ENCODE results near the gene ANKS1A.

Gene ANKS1A

GRCh38 chr6:35067234-35067633, 178.2 kb downstream of the ANKS1A start:
- no peak for DNase-seq (ENCODE audit: low read depth, low spot score)

DNA sequence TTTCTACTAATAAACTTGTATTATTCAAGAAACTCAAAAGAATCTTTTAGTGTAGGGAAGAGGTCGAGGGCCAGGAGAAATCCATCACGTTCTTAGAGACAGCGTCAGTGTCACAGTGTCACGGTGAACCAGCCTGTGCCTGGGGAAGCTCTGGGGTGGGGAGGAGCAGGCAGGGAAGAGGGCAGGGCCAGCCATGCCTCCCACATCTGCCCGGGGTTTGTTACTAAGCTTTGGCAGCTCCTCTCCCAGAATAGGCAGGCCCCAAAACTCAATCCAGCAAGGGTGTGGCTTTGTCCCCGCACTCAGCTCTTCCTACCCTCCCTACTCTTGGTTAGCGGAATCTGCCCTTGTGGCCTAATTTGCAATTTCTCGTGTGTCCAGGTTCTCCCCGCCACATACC, 179.2 kb downstream of the ANKS1A start:
- DNase-seq (ENCODE audit: low read depth, low spot score) = no peak

GRCh38 chr6:35068644-35069043, 179.6 kb downstream of the ANKS1A start:
- DNase-seq (ENCODE audit: low read depth, low spot score) = no peak

GRCh38 chr6:35069262-35069661, 180.2 kb downstream of the ANKS1A start:
- DNase-seq (ENCODE audit: low read depth, low spot score) = no peak

DNA sequence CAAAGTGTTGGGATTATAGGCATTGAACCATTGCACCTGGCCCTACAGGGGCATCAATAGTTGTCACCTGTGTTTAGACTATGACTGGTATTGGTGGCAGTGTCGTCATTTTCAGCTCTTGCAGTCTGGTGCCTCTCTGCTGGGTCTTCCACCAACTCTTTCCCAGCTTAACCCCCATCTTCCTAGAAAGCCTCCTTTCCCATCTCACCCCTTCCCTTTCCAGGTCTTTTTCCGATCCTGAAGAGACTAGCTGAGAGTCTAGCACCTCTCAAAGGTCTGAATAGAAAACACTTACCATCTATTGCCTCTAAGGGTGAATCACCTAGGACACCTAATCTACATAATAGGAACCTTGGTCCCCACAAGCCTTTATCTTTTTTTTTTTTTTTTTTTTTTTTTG, 181.1 kb downstream of the ANKS1A start:
- no peak for DNase-seq (ENCODE audit: low read depth, low spot score)

- no peak for DNase-seq (ENCODE audit: low read depth, low spot score)
These were observed 182.4 kb downstream of the ANKS1A start for GRCh38 chr6:35071347-35071994.

DNA sequence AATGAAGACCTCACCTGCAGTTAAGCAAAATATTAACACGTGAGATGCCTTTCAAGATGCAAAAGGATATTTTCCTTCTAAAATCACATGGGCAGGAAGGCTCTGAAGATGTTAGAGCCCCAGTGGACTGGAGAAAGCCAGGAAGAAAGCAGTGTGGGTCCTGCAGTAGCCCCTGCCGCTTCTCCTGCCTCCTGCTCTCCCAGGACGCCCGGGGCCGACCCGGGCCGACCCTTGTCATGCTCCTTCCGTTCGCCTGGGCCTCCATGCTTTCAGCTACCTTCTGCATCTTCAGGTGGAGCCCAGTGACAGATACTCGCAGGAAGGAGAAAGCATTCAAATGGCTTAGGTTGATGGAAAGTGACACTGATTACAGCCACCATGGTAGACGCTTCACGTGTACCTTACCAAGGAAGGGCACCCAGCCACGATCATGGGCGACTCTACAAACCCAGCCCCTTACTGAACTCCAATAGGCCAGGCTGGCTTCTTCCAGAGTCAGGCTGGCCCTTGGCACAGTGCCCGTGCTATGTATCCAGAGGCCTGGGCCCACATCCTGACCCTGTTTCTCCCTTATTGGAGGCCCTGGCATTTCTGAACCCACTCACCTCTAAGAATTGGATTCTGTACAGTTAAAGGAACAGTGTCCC, 183.1 kb downstream of the ANKS1A start:
- DNase-seq (ENCODE audit: low read depth, low spot score) = no peak

GRCh38 chr6:35072698-35073055, 183.6 kb downstream of the ANKS1A start:
- DNase-seq (ENCODE audit: low read depth, low spot score) = no peak

DNA sequence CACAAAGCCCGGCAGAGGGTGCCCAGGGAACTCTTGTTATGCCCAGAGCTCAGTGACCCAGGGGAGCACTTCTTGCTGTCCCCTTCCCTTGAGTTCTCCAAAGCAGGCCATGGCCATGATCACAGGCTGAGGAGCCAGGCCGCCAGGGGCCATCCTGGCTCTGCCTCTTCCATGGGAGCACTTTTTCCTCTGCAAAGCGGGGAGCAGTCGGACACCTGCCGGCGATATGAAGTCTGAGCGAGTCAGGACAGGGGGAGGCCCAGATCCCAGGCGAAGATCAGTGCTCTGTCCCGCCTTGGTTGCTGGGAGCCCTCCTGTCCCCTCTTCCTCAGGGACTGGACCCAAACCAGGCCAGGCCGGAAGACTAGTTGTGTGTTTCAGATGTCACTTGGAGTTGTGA, 184.2 kb downstream of the ANKS1A start:
- no peak for DNase-seq (ENCODE audit: low read depth, low spot score)

GRCh38 chr6:35073766-35074471, 184.9 kb downstream of the ANKS1A start:
- no peak for DNase-seq (ENCODE audit: low read depth, low spot score)

DNA sequence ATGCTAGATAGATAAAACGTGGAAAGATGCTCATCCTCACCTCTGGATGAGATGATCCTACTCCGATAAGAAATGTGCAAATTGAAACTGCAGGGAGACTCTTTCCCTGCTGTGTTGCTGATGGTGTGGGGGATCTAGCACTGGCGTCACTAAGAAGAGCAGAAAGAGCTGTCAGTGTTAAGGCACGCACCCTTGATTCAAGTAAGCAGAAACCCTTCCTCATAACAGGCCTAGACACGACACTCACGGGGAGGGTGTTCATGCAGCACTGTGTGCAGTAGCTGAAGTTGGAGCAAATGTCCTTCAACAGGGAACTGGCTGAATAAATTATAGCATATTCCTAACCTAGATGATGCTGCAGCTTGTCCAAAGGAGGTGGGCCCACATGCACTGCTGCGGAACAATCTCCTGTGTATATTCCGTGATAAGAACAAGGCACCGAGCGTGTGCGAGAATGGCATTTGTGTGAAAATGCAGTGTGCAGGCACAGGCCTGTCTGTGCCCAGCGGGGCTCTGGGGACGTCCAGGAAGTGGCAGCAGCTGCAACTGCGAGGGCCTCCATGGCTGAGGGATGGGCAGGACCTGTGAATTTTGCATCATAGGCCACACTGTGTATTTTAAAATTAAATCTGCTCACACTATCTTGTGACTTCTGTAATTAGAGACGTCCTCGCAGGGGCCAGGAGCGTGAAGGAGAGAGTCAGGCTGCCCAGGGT, 188.1 kb downstream of the ANKS1A start:
- DNase-seq (ENCODE audit: low read depth, low spot score) = no peak

GRCh38 chr6:35077713-35078105, 188.7 kb downstream of the ANKS1A start:
- no peak for DNase-seq (ENCODE audit: low read depth, low spot score)

DNA sequence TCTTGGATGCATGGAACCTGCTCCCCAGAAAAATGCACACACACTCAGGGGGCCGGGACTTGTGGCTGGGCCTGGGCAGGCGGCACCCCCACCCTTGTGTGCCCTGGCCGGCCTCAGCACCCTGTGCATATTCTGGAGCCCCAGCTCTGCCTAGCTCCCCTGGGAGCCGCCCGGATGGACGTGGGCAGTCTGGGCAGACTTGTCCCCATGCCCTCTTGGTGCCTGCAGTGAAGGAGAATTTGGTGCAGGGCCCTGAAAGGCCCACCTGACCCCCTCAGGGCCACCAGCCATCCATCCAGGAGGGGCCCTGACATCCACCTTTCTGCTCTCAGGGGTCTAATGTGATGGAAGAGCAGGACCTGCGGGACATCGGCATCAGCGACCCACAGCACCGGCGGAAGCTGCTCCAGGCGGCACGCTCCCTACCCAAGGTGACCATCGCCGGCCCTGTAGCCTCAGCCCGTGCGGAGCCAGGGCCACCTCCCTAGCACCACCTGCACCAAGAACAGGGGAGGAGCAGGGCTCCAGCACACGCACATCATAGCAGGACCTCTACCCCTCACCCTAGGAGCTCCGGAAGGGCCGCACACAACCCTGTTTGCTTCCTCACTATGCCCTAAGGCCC, 189.3 kb downstream of the ANKS1A start:
- DNase-seq (ENCODE audit: low read depth, low spot score) = no peak

DNA sequence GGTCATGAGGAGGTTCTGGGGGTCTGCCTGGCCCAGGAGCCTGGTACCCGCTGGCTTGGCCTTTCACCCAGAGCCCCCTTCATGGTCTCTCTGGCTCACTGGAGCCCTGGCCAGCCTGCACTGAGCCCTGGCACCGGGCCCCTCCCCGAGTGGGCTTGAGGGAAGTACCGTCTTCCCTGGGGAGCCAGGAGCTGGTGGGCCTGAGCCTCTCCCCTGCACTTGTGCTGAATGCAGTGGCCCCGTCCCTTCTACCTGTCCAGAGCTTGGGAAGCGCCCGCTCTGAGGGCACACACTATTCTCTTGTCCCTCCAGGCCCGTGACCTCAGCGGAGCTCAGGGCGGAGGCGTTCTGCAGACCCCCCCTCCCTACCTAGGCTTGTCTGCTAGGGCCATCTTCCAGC, 189.8 kb downstream of the ANKS1A start:
- DNase-seq (ENCODE audit: low read depth, low spot score) = no peak

DNA sequence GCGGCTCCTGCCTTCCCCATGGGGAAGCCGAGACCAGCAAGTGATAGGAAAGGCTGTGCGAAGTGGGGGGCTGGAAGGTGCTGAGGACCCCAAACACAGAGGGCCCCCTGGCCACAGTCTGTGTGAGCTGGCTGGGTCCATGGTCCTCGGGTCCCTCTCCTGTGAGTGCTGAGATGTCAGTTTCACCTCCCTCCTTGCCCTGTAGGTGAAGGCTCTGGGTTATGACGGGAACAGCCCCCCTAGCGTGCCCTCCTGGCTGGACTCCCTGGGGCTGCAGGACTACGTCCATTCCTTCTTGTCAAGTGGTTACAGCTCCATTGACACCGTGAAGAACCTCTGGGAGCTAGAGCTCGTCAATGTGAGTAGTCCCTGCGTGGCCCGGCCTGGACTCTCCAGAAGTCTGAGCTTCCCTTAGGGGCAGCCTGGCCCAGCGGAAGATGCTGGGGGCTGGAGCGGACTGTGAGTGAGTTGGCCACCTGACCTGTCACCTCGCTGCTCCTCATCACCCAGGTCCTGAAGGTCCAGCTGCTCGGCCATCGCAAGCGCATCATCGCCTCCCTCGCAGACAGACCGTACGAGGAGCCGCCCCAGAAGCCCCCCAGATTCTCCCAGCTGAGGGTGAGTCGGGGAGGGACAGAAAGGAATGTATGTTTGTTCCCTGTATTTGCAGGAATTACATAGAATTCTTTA, 190.4 kb downstream of the ANKS1A start:
- DNase-seq (ENCODE audit: low read depth, low spot score) = no peak

- DNase-seq (ENCODE audit: low read depth, low spot score) = no peak
These were observed 191.1 kb downstream of the ANKS1A start for GRCh38 chr6:35080016-35080680.

GRCh38 chr6:35080821-35081425, 191.9 kb downstream of the ANKS1A start:
- DNase-seq (ENCODE audit: low read depth, low spot score) = no peak

- no peak for DNase-seq (ENCODE audit: low read depth, low spot score)
These were observed 192.4 kb downstream of the ANKS1A start for GRCh38 chr6:35081426-35081851.

- DNase-seq (ENCODE audit: low read depth, low spot score) = no peak
These were observed 193.1 kb downstream of the ANKS1A start for GRCh38 chr6:35082046-35082732.

Measured in activated CD4-positive, CD25-positive, alpha-beta regulatory T cell treated with anti-CD3 and anti-CD28 coated beads, Interleukin-2, amount 50 U/mL, for 16 hours (primary cell).